HG03280 (cell line): ENCODE data around the gene SNAP47.

Source experiments
- ATAC-seq: cut with Tn5 transposase; IDR thresholded peaks from one replicate; pipeline ENCODE4 v1.9.1; 2021; ENCODE audit warnings: mild to moderate bottlenecking, moderate library complexity; ENCODE audit not compliant: unreplicated experiment

SNAP47 gene

DNA sequence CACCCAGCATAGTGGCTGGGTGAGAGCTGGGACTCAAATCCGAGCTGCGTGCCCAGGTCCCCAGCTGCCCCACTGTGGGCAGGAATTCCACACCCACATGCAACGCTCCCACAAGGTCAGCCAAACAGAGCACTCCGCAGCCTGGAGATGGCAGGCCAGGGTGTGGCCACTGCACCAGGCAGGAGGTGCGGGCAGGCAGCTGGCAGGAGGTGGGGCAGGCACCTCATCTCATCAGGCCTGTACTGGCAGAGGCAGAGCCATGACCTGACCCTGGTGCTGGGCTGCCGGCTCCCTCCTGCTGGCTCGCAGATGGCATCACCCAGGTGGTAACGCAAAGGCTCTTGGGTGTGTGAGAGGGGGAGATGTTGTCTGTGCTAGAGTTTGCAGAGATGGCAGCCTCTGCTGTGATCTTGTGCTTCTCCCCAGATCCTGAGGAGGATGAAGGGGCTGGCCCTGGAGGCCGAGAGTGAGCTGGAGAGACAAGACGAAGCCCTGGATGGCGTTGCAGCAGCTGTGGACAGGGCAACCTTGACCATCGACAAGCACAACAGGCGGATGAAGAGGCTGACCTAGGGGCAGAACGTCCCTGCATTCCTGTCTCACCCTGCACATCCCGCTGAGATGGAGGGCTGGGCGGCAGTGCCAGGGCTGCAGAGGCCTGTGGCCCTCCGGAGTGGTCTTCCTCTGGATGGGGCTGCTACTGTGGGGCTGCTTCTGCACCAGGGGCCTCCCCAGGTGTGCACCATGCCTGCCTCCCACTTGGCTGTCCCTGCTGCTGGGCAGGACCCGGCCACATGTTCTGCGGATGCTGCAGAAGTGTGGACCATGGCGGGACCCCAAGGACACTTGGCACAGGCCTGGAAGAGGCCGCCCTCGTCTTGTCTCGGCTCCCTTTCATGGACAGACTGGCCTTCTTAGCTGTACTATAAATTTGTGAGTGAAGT is 45.1 kb downstream of the SNAP47 start:
- no peak for ATAC-seq

- ATAC-seq = no peak
Measured at GRCh38 chr1:227781314-227781930, 46.2 kb downstream of the SNAP47 start.

GRCh38 chr1:227782226-227782625 is 47.0 kb downstream of the SNAP47 start:
- ATAC-seq = no peak

- ATAC-seq = no peak
Measured at GRCh38 chr1:227785094-227785804, 50.0 kb downstream of the SNAP47 start.

- no peak for ATAC-seq
Measured at GRCh38 chr1:227785805-227786671, 50.8 kb downstream of the SNAP47 start.

DNA sequence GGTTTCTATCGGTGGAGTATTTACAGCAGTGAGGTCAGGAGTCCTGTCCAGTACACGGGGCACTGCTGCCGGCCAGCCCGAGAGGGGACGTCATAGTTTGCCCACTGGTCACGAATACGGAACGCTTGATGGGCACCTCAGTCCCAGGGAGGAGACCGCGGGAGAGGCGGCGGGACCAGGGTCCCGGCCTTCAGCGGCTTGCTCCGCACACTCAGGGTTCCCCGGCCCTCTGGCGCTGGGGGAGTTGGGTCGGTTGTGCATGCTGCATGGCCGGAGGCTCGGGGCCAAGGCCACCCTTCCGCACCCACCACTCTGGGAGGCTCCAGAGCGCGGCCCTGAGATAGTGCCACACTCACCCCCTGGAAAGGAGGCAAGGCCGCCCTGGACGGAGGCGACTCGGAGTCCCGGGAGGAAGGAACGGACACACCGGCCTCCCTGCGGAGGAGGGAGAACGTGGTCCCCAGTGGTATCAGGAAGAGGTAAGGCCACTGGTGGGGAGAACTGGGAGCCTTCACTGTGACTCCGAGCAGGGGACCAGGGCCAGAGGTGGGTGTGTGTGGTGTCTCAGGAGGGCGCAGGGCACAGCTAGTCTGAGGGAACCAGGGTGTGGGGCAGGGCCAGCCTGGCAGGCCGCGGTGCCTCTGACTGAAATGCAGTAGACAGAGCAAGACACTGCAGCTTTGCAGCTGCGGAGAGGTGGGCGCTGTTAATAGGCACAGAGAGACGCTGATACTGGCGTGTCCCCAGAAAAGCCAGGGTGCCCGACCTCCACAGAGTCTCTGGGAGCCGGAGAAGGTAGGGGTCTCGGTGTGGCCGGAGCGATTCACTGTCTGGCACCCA is 51.7 kb downstream of the SNAP47 start:
- ATAC-seq = no peak

GRCh38 chr1:227787513-227788270 is 52.5 kb downstream of the SNAP47 start:
- ATAC-seq = peak; percentile 93

DNA sequence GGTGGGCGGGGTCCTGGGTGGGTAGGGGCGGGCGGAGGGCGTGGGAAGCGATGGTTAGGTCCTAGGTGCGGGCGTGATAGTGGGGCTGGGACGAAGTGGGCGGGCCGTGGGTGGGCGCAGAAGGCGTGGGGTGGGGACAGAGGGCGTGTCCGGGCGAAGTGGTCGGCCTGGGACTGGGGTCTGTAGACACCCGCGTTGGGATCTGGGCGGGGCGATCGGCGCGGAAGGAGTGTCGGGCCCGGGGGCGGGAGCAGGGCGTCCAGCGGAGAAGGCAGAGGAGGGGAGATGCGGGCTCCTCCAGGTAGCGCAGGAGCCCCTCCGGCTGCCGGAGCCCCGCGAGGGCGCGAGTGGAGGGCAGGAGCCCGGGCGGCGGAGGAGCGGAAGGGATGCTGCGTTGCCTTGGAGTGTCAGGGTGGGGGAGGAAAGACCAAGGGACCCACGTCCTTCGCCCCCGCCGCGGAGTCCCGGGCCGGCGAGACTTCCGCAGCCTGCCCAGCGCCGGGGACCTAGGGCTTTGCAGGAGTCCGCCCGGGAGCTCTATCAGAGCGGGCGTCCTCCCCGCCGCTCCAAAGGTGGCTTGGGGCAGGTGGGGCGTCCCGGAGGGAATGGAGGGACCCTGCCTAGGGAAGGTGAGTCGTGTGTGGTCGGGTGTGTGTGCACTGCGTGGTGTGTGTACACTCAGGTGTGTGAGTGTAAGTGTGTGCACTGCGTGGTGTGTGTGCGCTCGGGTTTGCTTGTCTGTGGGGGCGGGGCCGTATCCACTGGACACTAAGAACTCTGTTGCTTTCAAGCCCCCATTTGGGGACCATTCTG is 53.2 kb downstream of the SNAP47 start:
- ATAC-seq = peak; percentile 61

DNA sequence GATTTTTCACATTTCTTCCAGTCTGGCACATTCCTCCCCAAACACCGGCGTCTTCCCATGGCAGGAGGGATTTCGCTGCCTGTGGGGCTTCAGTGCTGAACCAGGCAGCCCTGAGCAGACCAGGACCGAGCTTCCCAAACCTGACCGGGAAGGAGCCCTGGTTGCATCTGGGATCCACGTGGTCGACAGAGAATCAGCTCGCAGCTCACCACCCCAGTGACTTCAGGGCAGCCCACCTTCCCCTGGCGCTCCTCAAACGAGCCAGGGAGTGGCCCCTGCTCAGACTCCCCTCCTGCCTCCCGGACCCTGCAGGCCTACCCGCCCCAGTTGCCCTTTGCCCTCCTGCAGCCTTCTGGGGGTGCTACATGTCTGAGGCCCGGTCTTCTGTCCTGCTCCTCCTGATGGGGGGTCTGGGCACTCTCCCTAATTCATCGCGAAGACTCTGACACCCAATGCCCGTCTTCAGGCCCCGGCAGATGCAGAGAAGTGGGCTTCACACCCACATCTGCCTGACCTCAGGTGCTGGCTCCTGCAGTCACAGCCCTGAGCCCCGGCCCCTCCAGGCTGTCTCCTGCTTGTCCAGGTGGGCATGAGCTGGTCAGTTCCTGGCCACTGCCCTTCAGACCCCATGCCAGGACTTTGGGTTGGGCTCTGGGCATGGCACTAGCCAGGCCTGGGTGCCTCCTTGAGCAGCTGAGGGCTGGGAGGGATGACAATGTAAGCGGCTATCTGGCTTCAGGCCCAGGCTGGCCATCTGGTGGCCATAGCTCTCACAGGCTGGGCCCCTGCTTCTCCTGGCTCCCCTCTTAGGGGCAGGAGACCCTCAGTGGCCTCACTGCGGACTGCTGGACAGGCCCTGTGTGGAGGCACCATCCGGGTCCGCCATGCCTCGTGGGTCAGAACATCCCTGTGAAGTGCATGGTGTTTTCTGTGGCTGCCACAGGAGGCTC is 54.1 kb downstream of the SNAP47 start:
- ATAC-seq = no peak

DNA sequence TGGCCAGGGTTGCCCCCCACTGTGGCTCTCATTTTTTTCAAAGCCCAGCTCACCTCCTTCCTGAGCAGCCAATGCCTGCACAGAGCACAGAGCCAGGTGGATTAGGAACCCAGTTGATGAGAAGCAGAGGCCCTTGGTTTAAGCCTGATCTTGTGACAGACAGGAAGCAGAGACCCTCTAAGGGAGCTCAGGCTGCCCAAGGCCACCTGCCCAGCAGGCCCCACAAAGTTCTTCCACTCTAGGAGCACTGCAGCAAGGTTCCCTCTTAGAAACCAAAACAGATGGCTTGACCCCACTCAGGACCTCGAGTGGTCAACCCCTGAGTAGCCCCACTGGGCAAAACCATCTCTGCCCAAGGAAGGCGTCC is 54.8 kb downstream of the SNAP47 start:
- ATAC-seq = no peak

GRCh38 chr1:227790868-227791267 is 55.6 kb downstream of the SNAP47 start:
- no peak for ATAC-seq

- no peak for ATAC-seq
Measured at GRCh38 chr1:227791425-227792143, 56.3 kb downstream of the SNAP47 start.

GRCh38 chr1:227792216-227793078 is 57.2 kb downstream of the SNAP47 start:
- ATAC-seq = no peak

DNA sequence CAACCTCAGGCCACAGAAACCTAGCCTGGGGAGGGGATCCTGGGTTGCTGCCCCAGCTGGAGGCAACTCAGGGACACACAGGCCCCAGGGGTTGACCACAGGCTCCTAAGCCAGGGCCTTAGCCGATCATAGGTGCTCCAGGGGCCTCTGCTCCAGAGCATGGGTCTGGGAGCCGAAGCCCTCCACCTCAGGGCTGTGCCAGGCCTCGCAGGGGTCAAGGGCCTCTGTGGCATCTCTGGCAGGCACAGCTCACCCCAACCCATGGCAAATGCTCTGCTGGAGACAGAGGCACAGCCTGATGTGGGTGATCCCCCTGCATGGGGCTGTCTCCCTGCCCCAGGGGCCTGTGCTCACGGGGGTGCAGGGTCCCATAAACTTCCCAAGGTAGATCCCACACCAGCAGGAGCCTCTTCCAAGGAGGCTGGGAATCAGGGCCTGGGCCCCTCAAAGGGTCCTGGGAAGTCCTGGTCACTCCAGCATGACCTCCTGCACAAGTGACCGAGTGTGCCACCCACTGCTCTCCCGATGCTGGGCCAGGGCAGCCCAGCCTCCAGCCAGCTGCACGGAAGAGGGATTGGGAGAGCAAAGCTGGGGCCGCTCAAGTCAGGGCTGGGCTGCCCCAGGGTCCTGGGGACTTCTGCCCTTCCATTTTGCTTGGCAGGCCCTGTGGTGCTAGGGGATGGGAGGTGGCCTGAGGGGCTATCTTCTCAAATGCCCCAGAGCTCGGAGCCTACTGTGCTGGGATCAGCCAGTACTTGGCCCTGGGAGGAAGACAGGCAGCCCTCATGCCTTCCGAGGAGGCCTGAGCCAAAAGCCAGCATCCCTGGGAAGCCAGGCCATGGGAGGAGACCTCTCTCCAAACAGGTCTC is 58.1 kb downstream of the SNAP47 start:
- ATAC-seq = no peak
